Ectodermal cell (in vitro differentiated cells): ENCODE data around the gene UBASH3A.

Source experiments
- H3K27ac ChIP-seq: 2 replicates; pipeline ENCODE4 v1.7.0; 2013; ENCODE audit warnings: mild to moderate bottlenecking, low read depth, low read length; ENCODE audit not compliant: insufficient read depth, poor library complexity, severe bottlenecking
- H3K27me3 ChIP-seq: 2 replicates; pipeline ENCODE4 v1.7.0; 2013; ENCODE audit warnings: mild to moderate bottlenecking, low read length; ENCODE audit not compliant: insufficient read depth, control insufficient read depth, poor library complexity, severe bottlenecking
- H3K36me3 ChIP-seq: one replicate; pipeline ENCODE4 v1.7.0; 2013; ENCODE audit warnings: low read length; ENCODE audit not compliant: control insufficient read depth, insufficient read depth
- H3K4me1 ChIP-seq: one replicate; pipeline ENCODE4 v1.7.0; 2013; ENCODE audit warnings: low read length; ENCODE audit not compliant: control insufficient read depth, insufficient read depth
- H3K4me3 ChIP-seq: 2 replicates; pipeline ENCODE4 v1.7.0; 2013; ENCODE audit warnings: low read depth, low read length, control low read depth; ENCODE audit not compliant: insufficient read depth
- H3K9me3 ChIP-seq: 2 replicates; pipeline ENCODE4 v1.7.0; 2013; ENCODE audit warnings: mild to moderate bottlenecking, low read length, moderate library complexity; ENCODE audit not compliant: control insufficient read depth
- WGBS, 2 experiments: methylation state at CpG; one replicate each; pipeline ENCODE4 v1.1.7; 2013; ENCODE audit warnings: missing lambda C conversion rate in 2 of 2; 5-methylcytosine and 5-hydroxymethylcytosine counted together

UBASH3A gene

DNA sequence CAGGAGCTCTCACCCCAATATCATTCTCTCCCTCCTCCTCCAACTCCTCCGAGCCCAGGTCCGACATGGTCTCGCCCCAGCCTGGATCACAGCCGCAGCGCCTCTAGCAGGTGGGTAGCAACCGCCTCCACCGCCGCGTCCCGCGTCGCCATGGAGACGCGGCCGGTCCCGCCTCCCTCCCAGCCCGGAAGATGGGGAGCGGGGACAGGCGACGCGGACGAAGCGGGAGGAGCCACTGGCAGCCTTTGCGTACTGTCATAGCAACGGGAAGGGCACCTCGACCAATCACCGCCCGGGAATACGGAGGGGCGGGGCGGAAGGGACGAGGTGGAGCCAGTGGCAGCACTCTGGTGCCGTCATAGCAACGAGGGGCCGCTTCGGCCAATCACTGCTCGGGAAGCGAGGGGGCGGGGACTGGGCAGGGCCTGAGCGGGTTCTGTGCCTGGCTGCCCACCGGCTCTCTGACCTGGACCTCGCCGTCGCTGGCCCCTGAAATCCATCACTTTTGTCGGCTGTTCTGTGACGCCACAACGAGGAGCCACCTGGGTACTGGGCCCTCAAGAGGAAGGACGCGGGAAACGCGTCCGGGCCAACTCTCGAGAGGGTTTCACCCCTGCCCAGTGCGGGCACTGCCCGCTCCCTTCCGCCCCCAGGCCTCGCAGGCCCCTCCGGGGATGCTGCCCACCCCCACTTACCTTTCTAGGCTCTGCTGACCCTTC, 92.6 kb downstream of the UBASH3A start, which contains the start of gene RSPH1:
RSPH1 (minus strand) TSS at position 105 of the 719 bp plus-strand sequence; CDS start at position 67, 38 bp downstream.
- Histone ChIP-seq H3K27me3 (peaks cover 10% of the 10 kb centered on the region), H3K36me3 (no peaks in the 10 kb centered on the region), H3K4me1 (peaks cover 17% of the 10 kb centered on the region), H3K27ac (peak within 1 kb of the TSS; percentile 52), H3K9me3 (no peaks in the 10 kb centered on the region), H3K4me3 (peak within 1 kb of the TSS; percentile 59)
- 1% methylated on average over 58 of the region's 58 CpGs for WGBS, 2 experiments

GRCh38 chr21:42496839-42497202, 93.1 kb downstream of the UBASH3A start:
- H3K9me3 ChIP-seq = no peaks in the 10 kb centered on the region
- H3K4me3 ChIP-seq = peak overlapping the region; percentile 59
- no peaks in the 10 kb centered on the region for H3K36me3 ChIP-seq
- 17 to 25% methylated on average over 19 of the region's 19 CpGs for WGBS, 2 experiments
- H3K27ac ChIP-seq = peak overlapping the region; percentile 52
- H3K4me1 ChIP-seq = peaks cover 17% of the 10 kb centered on the region
- peaks cover 10% of the 10 kb centered on the region for H3K27me3 ChIP-seq
